IMR-90 (cell line): Measurements from ENCODE around the gene DNTT. TPM values are rescaled to one million over a fixed set of nuclear protein-coding genes. Genes with fewer than 3 reads are reported as not detected.

Experiments used
- ATAC-seq: fragments of 200-7000 bp; cut with Tn5 transposase; 2 replicates; pipeline ENCODE4 v1.9.1; 2020; ENCODE audit warnings: low read depth, mild to moderate bottlenecking, moderate library complexity
- BruUV-seq: library from RNA; stranded (reverse); fragments of 400-500 nt; replicated peaks from 2 replicates; lab custom pipeline; 2021; lab: Mats Ljungman, UMichigan
- CTCF ChIA-PET: fragments of 300-600 bp; formaldehyde crosslinking; extraction: SDS; loops from one replicate; lab custom pipeline; 2021; ENCODE audit warnings: antibody characterized with exemption; lab: Yijun Ruan, JAX
- POLR2A ChIA-PET: fragments of 300-600 bp; sonication (Branson Sonifier 250); formaldehyde crosslinking; loops from one replicate; lab custom pipeline; 2022; ENCODE audit warnings: antibody characterized with exemption; ENCODE audit not compliant: unreplicated experiment; lab: Charles Lee
- DNase-seq: peaks from one replicate; pipeline ENCODE4 v3.0.0; 2013
- H2AFZ ChIP-seq: replicated peaks from 2 replicates; pipeline ENCODE3; 2013; ENCODE audit warnings: low read length, mild to moderate bottlenecking; ENCODE audit not compliant: poor library complexity
- H2AK5ac ChIP-seq: 2 replicates; pipeline ENCODE4 v1.6.1; 2013; ENCODE audit warnings: low read depth, low read length, inconsistent platforms
- H2AK9ac ChIP-seq: replicated peaks from 2 replicates; pipeline ENCODE3; 2013; ENCODE audit warnings: mild to moderate bottlenecking, low read depth, low read length, moderate library complexity; ENCODE audit not compliant: poor library complexity
- H2BK120ac ChIP-seq: 2 replicates; pipeline ENCODE4 v1.6.1; 2013; ENCODE audit warnings: low read depth, low read length, inconsistent platforms
- H2BK15ac ChIP-seq: 3 replicates; pipeline ENCODE4 v1.6.1; 2013; ENCODE audit warnings: low read depth, low read length, inconsistent platforms
- H2BK20ac ChIP-seq: 2 replicates; pipeline ENCODE4 v1.6.1; 2013; ENCODE audit warnings: low read depth, mild to moderate bottlenecking, inconsistent platforms, low read length, moderate library complexity
- H2BK5ac ChIP-seq: 2 replicates; pipeline ENCODE4 v1.6.1; 2013; ENCODE audit warnings: mild to moderate bottlenecking, low read depth, low read length, inconsistent platforms; ENCODE audit not compliant: poor library complexity, severe bottlenecking
- H3K14ac ChIP-seq: replicated peaks from 2 replicates; pipeline ENCODE4 v1.6.1; 2013; ENCODE audit warnings: low read depth, low read length, inconsistent platforms
- H3K18ac ChIP-seq: 2 replicates; pipeline ENCODE4 v1.6.1; 2013; ENCODE audit warnings: low read depth, low read length, control low read depth
- H3K23ac ChIP-seq: 2 replicates; pipeline ENCODE4 v1.6.1; 2013; ENCODE audit warnings: low read depth, low read length, inconsistent platforms
- H3K27ac ChIP-seq: 2 replicates; pipeline ENCODE4 v1.5.1; 2013; ENCODE audit warnings: mild to moderate bottlenecking, control low read depth, low read length; ENCODE audit not compliant: insufficient read depth
- H3K27me3 ChIP-seq: 2 replicates; pipeline ENCODE4 v1.6.1; 2013; ENCODE audit warnings: low read length; ENCODE audit not compliant: control insufficient read depth, insufficient read depth
- H3K36me3 ChIP-seq: 2 replicates; pipeline ENCODE4 v1.6.1; 2013; ENCODE audit warnings: low read length, mixed read lengths; ENCODE audit not compliant: control insufficient read depth, insufficient read depth
- H3K4ac ChIP-seq: 2 replicates; pipeline ENCODE4 v1.6.1; 2013; ENCODE audit warnings: low read depth, low read length, inconsistent platforms
- H3K4me1 ChIP-seq: 2 replicates; pipeline ENCODE4 v1.6.1; 2013; ENCODE audit warnings: low read length, mixed read lengths; ENCODE audit not compliant: control insufficient read depth, insufficient read depth
- H3K4me2 ChIP-seq: 2 replicates; pipeline ENCODE4 v1.6.1; 2013; ENCODE audit warnings: low read depth, mild to moderate bottlenecking, control low read depth, low read length, moderate library complexity
- H3K4me3 ChIP-seq: 2 replicates; pipeline ENCODE4 v1.5.1; 2013; ENCODE audit warnings: low read depth, mild to moderate bottlenecking, control low read depth, low read length, moderate library complexity; ENCODE audit not compliant: insufficient read depth
- H3K56ac ChIP-seq: 2 replicates; pipeline ENCODE4 v1.6.1; 2013; ENCODE audit warnings: low read length, inconsistent platforms; ENCODE audit not compliant: insufficient read depth; ENCODE audit errors: extremely low read depth
- H3K79me1 ChIP-seq, 2 experiments: 2 replicates each; pipeline ENCODE4 v1.6.1; 2013; ENCODE audit warnings: low read length in 2 of 2, inconsistent platforms in 1 of 2, low read depth in 1 of 2
- H3K9ac ChIP-seq: 2 replicates; pipeline ENCODE4 v1.6.1; 2013; ENCODE audit warnings: low read depth, low read length, control low read depth
- H3K9me1 ChIP-seq: 2 replicates; pipeline ENCODE4 v1.6.1; 2013; ENCODE audit warnings: low read length, inconsistent platforms; ENCODE audit not compliant: insufficient read depth
- H3K9me3 ChIP-seq: 2 replicates; pipeline ENCODE4 v1.6.1; 2013; ENCODE audit warnings: low read length; ENCODE audit not compliant: control insufficient read depth, insufficient read depth
- H4K20me1 ChIP-seq: 2 replicates; pipeline ENCODE4 v1.6.1; 2013; ENCODE audit warnings: low read length, inconsistent platforms; ENCODE audit not compliant: insufficient read depth
- H4K5ac ChIP-seq: 2 replicates; pipeline ENCODE4 v1.6.1; 2013; ENCODE audit warnings: mild to moderate bottlenecking, low read depth, low read length, control low read depth
- H4K8ac ChIP-seq, 2 experiments: 2 replicates each; pipeline ENCODE4 v1.6.1; 2013; ENCODE audit warnings: low read depth in 2 of 2, low read length in 2 of 2, control low read depth in 1 of 2, inconsistent platforms in 1 of 2
- H4K91ac ChIP-seq: 2 replicates; pipeline ENCODE4 v1.6.1; 2013; ENCODE audit warnings: low read depth, low read length, inconsistent platforms; ENCODE audit not compliant: insufficient read depth
- BHLHE40 ChIP-seq: fragments of 150-350 bp; IDR thresholded peaks from 2 replicates; pipeline ENCODE4 v1.6.1; 2016; ENCODE audit warnings: mild to moderate bottlenecking, low read depth, low read length
- CEBPB ChIP-seq: IDR thresholded peaks from 2 replicates; pipeline ENCODE4 v1.6.1; 2012; ENCODE audit warnings: low read depth, low read length, improper control_type of control experiment
- CHD1 ChIP-seq: IDR thresholded peaks from 2 replicates; pipeline ENCODE4 v1.6.1; 2012; ENCODE audit warnings: low read depth, low read length, improper control_type of control experiment
- FOS ChIP-seq: fragments of 150-350 bp; IDR thresholded peaks from 2 replicates; pipeline ENCODE4 v1.6.1; 2016; ENCODE audit warnings: low read depth, low read length
- MAFK ChIP-seq: IDR thresholded peaks from 2 replicates; pipeline ENCODE4 v1.6.1; 2012; ENCODE audit warnings: low read depth, low read length, improper control_type of control experiment
- MAZ ChIP-seq: IDR thresholded peaks from 2 replicates; pipeline ENCODE4 v1.6.1; 2012; ENCODE audit warnings: low read depth, mild to moderate bottlenecking, low read length, improper control_type of control experiment, moderate library complexity, borderline replicate concordance
- NFE2L2 ChIP-seq: fragments of 150-350 bp; IDR thresholded peaks from 2 replicates; pipeline ENCODE4 v1.6.1; 2016; ENCODE audit warnings: low read depth, mild to moderate bottlenecking, low read length
- POLR2A ChIP-seq: IDR thresholded peaks from 2 replicates; pipeline ENCODE4 v1.6.1; 2012; ENCODE audit warnings: mild to moderate bottlenecking, low read depth, low read length
- RAD21 ChIP-seq: IDR thresholded peaks from 2 replicates; pipeline ENCODE4 v1.6.1; 2012; ENCODE audit warnings: low read length, improper control_type of control experiment
- RCOR1 ChIP-seq: IDR thresholded peaks from 2 replicates; pipeline ENCODE4 v1.6.1; 2012; ENCODE audit warnings: mild to moderate bottlenecking, low read length, improper control_type of control experiment; ENCODE audit not compliant: insufficient replicate concordance
- RFX5 ChIP-seq: IDR thresholded peaks from 2 replicates; pipeline ENCODE4 v1.8.0; 2012; ENCODE audit warnings: low read depth, mild to moderate bottlenecking, low read length, moderate library complexity
- WGBS, 2 experiments: methylation state at CpG; one replicate each; pipeline versions ENCODE4 v1.1.5 to v1.1.7; 2013; ENCODE audit warnings: missing lambda C conversion rate in 2 of 2; ENCODE audit not compliant: insufficient read length in 1 of 2; ENCODE audit errors: extremely low coverage in 2 of 2; 5-methylcytosine and 5-hydroxymethylcytosine counted together
- dilution Hi-C: fragments of 300-500 bp; cut with HindIII; formaldehyde crosslinking; loops from one replicate; pipeline ENCODE4 v1.14.3; 2018; ENCODE audit warnings: low sequenced_read_pairs; ENCODE audit not compliant: unreplicated experiment
- in situ Hi-C: fragments of 300-500 bp; cut with MboI; formaldehyde crosslinking; loops from 3 replicates; pipeline ENCODE4 v1.14.3; 2019; ENCODE audit warnings: low sequenced_read_pairs, inconsistent platforms, mixed read lengths
- intact Hi-C: fragments of 100-400 bp; cut with micrococcal nuclease; formaldehyde crosslinking; loops from 2 replicates; pipeline ENCODE4 v1.10.0; 2022
- polyA plus RNA-seq, 3 experiments: library from polyadenylated mRNA; depleted of rRNA; stranded (reverse); fragments of >200 nt; gene quantifications; 2 replicates each; pipeline ENCODE4 v1.2.3, GENCODE V29; 2012; ENCODE audit warnings: low replicate concordance in 1 of 3
- total RNA-seq: library from RNA; depleted of rRNA; stranded (reverse); fragments of >200 nt; gene quantifications from 2 replicates; pipeline ENCODE4 v1.2.3, GENCODE V29; 2012
- TF ChIP-seq, protein P1 (sequence below): fragments of 150-350 bp; IDR thresholded peaks from 2 replicates; pipeline ENCODE4 v1.6.1; 2016; ENCODE audit warnings: low read depth, mild to moderate bottlenecking, low read length, moderate library complexity, borderline replicate concordance
- TF ChIP-seq, protein P2 (sequence below): fragments of 150-350 bp; IDR thresholded peaks from 2 replicates; pipeline ENCODE4 v1.6.1; 2017; ENCODE audit warnings: mild to moderate bottlenecking, antibody characterized with exemption, low read length, low read depth

The DNTT gene
- total and polyA plus RNA-seq, 2 of the 4 experiments (the other 2 are of a cell fraction): not detected

DNA sequence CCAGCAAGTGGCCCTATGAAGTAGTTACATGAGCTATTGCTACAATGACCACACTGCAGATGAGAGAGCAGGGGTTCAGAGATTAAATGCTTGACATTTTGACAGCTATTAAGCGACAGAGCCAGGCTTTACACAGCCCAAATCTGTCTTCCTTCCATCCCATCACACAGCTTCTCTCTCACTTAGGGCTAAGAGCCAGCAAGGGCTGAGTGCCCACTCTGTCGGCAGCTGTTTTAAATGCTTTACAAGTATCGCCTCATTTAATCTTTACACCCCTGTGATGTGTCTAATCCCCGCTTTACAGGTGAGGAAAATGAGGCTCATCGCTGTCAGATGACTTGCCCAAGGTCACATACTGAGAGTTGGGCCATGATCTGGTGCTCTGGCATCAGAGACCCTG lies 69.8 kb downstream of the DNTT start:
- no peak overlapping the region for H3K27ac ChIP-seq
- no peak overlapping the region for H3K56ac ChIP-seq
- H3K4me1 ChIP-seq: no peaks in the 10 kb centered on the region
- ChIA-PET CTCF (interaction anchor here (1.1 kb wide), 1 partner anchor 267 kb away, joined by 3 read pairs; no protein-coding TSS in a partner anchor), POLR2A (no interaction called here)
- no peak for TF ChIP-seq POLR2A
- TF ChIP-seq MAZ: no peak
- no peak for TF ChIP-seq CEBPB
- TF ChIP-seq RCOR1: no peak
- TF ChIP-seq BHLHE40: no peak
- no peak for TF ChIP-seq NFE2L2
- TF ChIP-seq RFX5: no peak
- TF ChIP-seq, protein P1, sequence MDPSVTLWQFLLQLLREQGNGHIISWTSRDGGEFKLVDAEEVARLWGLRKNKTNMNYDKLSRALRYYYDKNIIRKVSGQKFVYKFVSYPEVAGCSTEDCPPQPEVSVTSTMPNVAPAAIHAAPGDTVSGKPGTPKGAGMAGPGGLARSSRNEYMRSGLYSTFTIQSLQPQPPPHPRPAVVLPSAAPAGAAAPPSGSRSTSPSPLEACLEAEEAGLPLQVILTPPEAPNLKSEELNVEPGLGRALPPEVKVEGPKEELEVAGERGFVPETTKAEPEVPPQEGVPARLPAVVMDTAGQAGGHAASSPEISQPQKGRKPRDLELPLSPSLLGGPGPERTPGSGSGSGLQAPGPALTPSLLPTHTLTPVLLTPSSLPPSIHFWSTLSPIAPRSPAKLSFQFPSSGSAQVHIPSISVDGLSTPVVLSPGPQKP: no peak
- no peak for TF ChIP-seq CHD1
- TF ChIP-seq RAD21: no peak
- TF ChIP-seq MAFK: no peak
- no peak for TF ChIP-seq FOS
- TF ChIP-seq, protein P2, sequence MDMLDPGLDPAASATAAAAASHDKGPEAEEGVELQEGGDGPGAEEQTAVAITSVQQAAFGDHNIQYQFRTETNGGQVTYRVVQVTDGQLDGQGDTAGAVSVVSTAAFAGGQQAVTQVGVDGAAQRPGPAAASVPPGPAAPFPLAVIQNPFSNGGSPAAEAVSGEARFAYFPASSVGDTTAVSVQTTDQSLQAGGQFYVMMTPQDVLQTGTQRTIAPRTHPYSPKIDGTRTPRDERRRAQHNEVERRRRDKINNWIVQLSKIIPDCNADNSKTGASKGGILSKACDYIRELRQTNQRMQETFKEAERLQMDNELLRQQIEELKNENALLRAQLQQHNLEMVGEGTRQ: no peak
- H3K36me3 ChIP-seq: no peaks in the 10 kb centered on the region
- dilution Hi-C loops (no loop called here), in situ Hi-C loops (no loop called here), intact Hi-C loops (loop anchor here (10.0 kb wide), 1 partner anchor 661 kb away; no protein-coding TSS in a partner anchor)
- WGBS, 2 experiments: no CpG with 5 or more reads among the region's 5 CpGs
- no peak overlapping the region for H3K23ac ChIP-seq
- no peak overlapping the region for H3K4me2 ChIP-seq
- peaks cover 14% of the 10 kb centered on the region; the same call in 1 of the 2 replicates for H3K27me3 ChIP-seq
- H4K91ac ChIP-seq: no peak overlapping the region
- no peak overlapping the region for H2AK9ac ChIP-seq
- H2BK120ac ChIP-seq: no peak overlapping the region
- H4K8ac ChIP-seq: no peak overlapping the region
- H3K9me1 ChIP-seq: peaks cover 3% of the 10 kb centered on the region; the same call in 1 of the 2 replicates
- H2AK5ac ChIP-seq: no peak overlapping the region
- H3K18ac ChIP-seq: no peak overlapping the region
- no peaks in the 10 kb centered on the region for H3K9me3 ChIP-seq
- no peak for DNase-seq
- no peak overlapping the region for H3K14ac ChIP-seq
- H3K4ac ChIP-seq: no peak overlapping the region
- BruUV-seq: no TSS peak
- no peak overlapping the region for H2BK20ac ChIP-seq
- no peak overlapping the region for H3K9ac ChIP-seq
- H4K5ac ChIP-seq: no peak overlapping the region
- H3K79me1 ChIP-seq: no peaks in the 10 kb centered on the region
- no peak for ATAC-seq
- H2AFZ ChIP-seq: no peak overlapping the region
- H4K20me1 ChIP-seq: no peaks in the 10 kb centered on the region
- H3K4me3 ChIP-seq: no peak overlapping the region
- no peak overlapping the region for H2BK15ac ChIP-seq
- H2BK5ac ChIP-seq: no peak overlapping the region
